PC-3 (cell line): ENCODE results near the gene OR1A1. TPM values are rescaled to one million over a fixed set of nuclear protein-coding genes. Genes with fewer than 3 reads are reported as not detected.
"Not testable (repeated sequence)": the region's sequence is repeated elsewhere in the genome, so short reads cannot be mapped to it uniquely, and the experiment has no call there.

Experiments
- ATAC-seq: fragments of 200-7000 bp; cut with Tn5 transposase; 2 replicates; pipeline ENCODE4 v1.9.1; 2020; ENCODE audit warnings: mild to moderate bottlenecking, moderate library complexity
- BruUV-seq: library from RNA; stranded (reverse); fragments of 400-500 nt; replicated peaks from 2 replicates; lab custom pipeline; 2021; lab: Mats Ljungman, UMichigan
- CTCF ChIA-PET: fragments of 300-600 bp; sonication (Branson Sonifier 250); formaldehyde crosslinking; loops from one replicate; lab custom pipeline; 2022; ENCODE audit warnings: antibody characterized with exemption; lab: Charles Lee
- POLR2A ChIA-PET: fragments of 300-600 bp; sonication (Branson Sonifier 250); formaldehyde crosslinking; loops from one replicate; lab custom pipeline; 2022; ENCODE audit warnings: antibody characterized with exemption; ENCODE audit not compliant: unreplicated experiment; lab: Charles Lee
- DNase-seq: peaks from one replicate; pipeline ENCODE4 v3.0.0-alpha.2; 2015
- H2AFZ ChIP-seq: fragments of 300-600 bp; sonication (generic); 2 replicates; pipeline ENCODE4 v1.6.0; 2016; ENCODE audit warnings: antibody characterized with exemption, low read length
- H3F3A ChIP-seq: fragments of 300-600 bp; sonication (generic); one replicate; pipeline ENCODE4 v1.6.0; 2017; ENCODE audit warnings: antibody characterized with exemption, low read length, control low read depth, mild to moderate bottlenecking; ENCODE audit not compliant: unreplicated experiment
- H3K27ac ChIP-seq: fragments of 300-600 bp; sonication (generic); 2 replicates; pipeline ENCODE4 v1.5.1; 2016; ENCODE audit warnings: mild to moderate bottlenecking, low read length
- H3K27me3 ChIP-seq: fragments of 300-600 bp; sonication (generic); 2 replicates; pipeline ENCODE4 v1.6.1; 2016; ENCODE audit warnings: low read length, mixed read lengths
- H3K36me3 ChIP-seq: fragments of 300-600 bp; sonication (generic); 2 replicates; pipeline ENCODE4 v1.6.1; 2016; ENCODE audit warnings: low read depth, mixed run types, low read length, mixed read lengths
- H3K4me1 ChIP-seq: fragments of 300-600 bp; sonication (generic); 2 replicates; pipeline ENCODE4 v1.5.1; 2016; ENCODE audit warnings: low read length; ENCODE audit not compliant: insufficient read depth
- H3K4me2 ChIP-seq: fragments of 300-600 bp; sonication (generic); 2 replicates; pipeline ENCODE4 v1.6.0; 2016; ENCODE audit warnings: low read length
- H3K4me3 ChIP-seq: fragments of 300-600 bp; sonication (generic); 2 replicates; pipeline ENCODE4 v1.5.1; 2016; ENCODE audit warnings: mild to moderate bottlenecking, low read length, mixed read lengths
- H3K79me2 ChIP-seq: fragments of 300-600 bp; sonication (generic); 2 replicates; pipeline ENCODE4 v1.6.1; 2017; ENCODE audit warnings: low read length, mixed read lengths
- H3K9ac ChIP-seq: fragments of 300-600 bp; sonication (generic); 2 replicates; pipeline ENCODE4 v1.6.0; 2016; ENCODE audit warnings: mild to moderate bottlenecking, low read length
- H3K9me2 ChIP-seq: fragments of 300-600 bp; sonication (generic); replicated peaks from 2 replicates; pipeline ENCODE4 v1.6.1; 2016; ENCODE audit warnings: mixed run types, low read length, mixed read lengths
- H3K9me3 ChIP-seq: fragments of 300-600 bp; sonication (generic); 2 replicates; pipeline ENCODE4 v1.6.1; 2016; ENCODE audit warnings: low read length, mixed read lengths
- H4K20me1 ChIP-seq: fragments of 300-600 bp; sonication (generic); 2 replicates; pipeline ENCODE4 v1.6.1; 2016; ENCODE audit warnings: low read length, mixed read lengths
- CTCF ChIP-seq: fragments of 300-600 bp; sonication (generic); conservative IDR thresholded peaks from 2 replicates; pipeline ENCODE4 v1.5.1; 2017; ENCODE audit warnings: antibody characterized with exemption, low read depth, mild to moderate bottlenecking, low read length
- EZH2 ChIP-seq: fragments of 300-600 bp; sonication (generic); IDR thresholded peaks from one replicate; pipeline ENCODE4 v1.6.1; 2017; ENCODE audit warnings: antibody characterized with exemption, mild to moderate bottlenecking, low read length; ENCODE audit not compliant: unreplicated experiment
- EZH2phosphoT487 ChIP-seq: fragments of 300-600 bp; sonication (generic); IDR thresholded peaks from 2 replicates; pipeline ENCODE4 v1.6.1; 2018; ENCODE audit warnings: mild to moderate bottlenecking, antibody characterized with exemption, low read length, borderline replicate concordance
- intact Hi-C: fragments of 100-400 bp; cut with micrococcal nuclease; formaldehyde crosslinking; loops from 2 replicates; pipeline ENCODE4 v1.9.0; 2023
- total RNA-seq: library from RNA; depleted of rRNA; stranded (reverse); fragments of >200 nt; gene quantifications from 2 replicates; pipeline ENCODE4 v1.2.3, GENCODE V29; 2014

OR1A1 gene
- total RNA-seq, 1 experiment from 2014 or later = not detected

GRCh38 chr17:3249013-3249412, 41.5 kb downstream of the OR1A1 start:
- H2AFZ ChIP-seq, CTCF ChIA-PET, DNase-seq, BruUV-seq, H3K27me3 ChIP-seq, H3K36me3 ChIP-seq, POLR2A ChIA-PET, intact Hi-C loops, H3K4me1 ChIP-seq, H3K9me2 ChIP-seq, H4K20me1 ChIP-seq, H3K27ac ChIP-seq, H3K9ac ChIP-seq, H3K4me3 ChIP-seq, H3K4me2 ChIP-seq, H3K79me2 ChIP-seq, H3K9me3 ChIP-seq, ATAC-seq, H3F3A ChIP-seq: not testable (repeated sequence)

- H4K20me1 ChIP-seq = no peaks in the 10 kb centered on the region
- no peaks in the 10 kb centered on the region for H3K9me3 ChIP-seq
- CTCF ChIA-PET = no interaction called here
- no peak overlapping the region for H2AFZ ChIP-seq
- no TSS peak for BruUV-seq
- H3K27ac ChIP-seq = no peak overlapping the region
- H3K4me2 ChIP-seq = no peak overlapping the region
- intact Hi-C loops = no loop called here
- TF ChIP-seq CTCF = no peak
- no peak for TF ChIP-seq EZH2phosphoT487
- TF ChIP-seq EZH2 = no peak
- DNase-seq (no peak), ATAC-seq (no peak)
- H3F3A ChIP-seq = no peaks in the 10 kb centered on the region
- no peaks in the 10 kb centered on the region for H3K79me2 ChIP-seq
- peaks cover 25% of the 10 kb centered on the region for H3K27me3 ChIP-seq
- no peaks in the 10 kb centered on the region for H3K4me1 ChIP-seq
- no peak overlapping the region for H3K4me3 ChIP-seq
- H3K9me2 ChIP-seq = no peaks in the 10 kb centered on the region
- no peak overlapping the region for H3K9ac ChIP-seq
- H3K36me3 ChIP-seq = no peaks in the 10 kb centered on the region
- POLR2A ChIA-PET = no interaction called here
Observed at GRCh38 chr17:3256575-3256974, 49.1 kb downstream of the OR1A1 start.

- no TSS peak for BruUV-seq
- Histone ChIP-seq H3K9ac (no peak overlapping the region), H3K27me3 (peaks cover 42% of the 10 kb centered on the region), H2AFZ (no peak overlapping the region), H3K4me3 (no peak overlapping the region), H3K79me2 (no peaks in the 10 kb centered on the region), H3F3A (no peaks in the 10 kb centered on the region), H4K20me1 (no peaks in the 10 kb centered on the region), H3K9me2 (no peaks in the 10 kb centered on the region), H3K4me2 (no peak overlapping the region), H3K27ac (no peak overlapping the region), H3K4me1 (no peaks in the 10 kb centered on the region), H3K36me3 (no peaks in the 10 kb centered on the region), H3K9me3 (no peaks in the 10 kb centered on the region)
- POLR2A ChIA-PET = no interaction called here
- TF ChIP-seq CTCF (no peak), EZH2 (no peak), EZH2phosphoT487 (no peak)
- CTCF ChIA-PET = no interaction called here
- DNase-seq = no peak
- ATAC-seq = no peak
- intact Hi-C loops = no loop called here
Observed at GRCh38 chr17:3260163-3260562, 52.7 kb downstream of the OR1A1 start.
